HUES6 (cell line): ENCODE data around the gene DDX6.
A peak's percentile ranks its signal among the peaks of the same experiment; 100 is the strongest.
"Not testable (repeated sequence)": the region's sequence is repeated elsewhere in the genome, so short reads cannot be mapped to it uniquely, and the experiment has no call there.

Experiments
- H3K27ac ChIP-seq: 2 replicates; pipeline ENCODE4 v1.7.0; 2013; ENCODE audit warnings: low read depth, mild to moderate bottlenecking, low read length, inconsistent platforms
- H3K27me3 ChIP-seq: 2 replicates; pipeline ENCODE4 v1.6.1; 2013; ENCODE audit warnings: low read length; ENCODE audit not compliant: control insufficient read depth, insufficient read depth
- H3K36me3 ChIP-seq: 2 replicates; pipeline ENCODE4 v1.6.1; 2013; ENCODE audit warnings: low read length; ENCODE audit not compliant: control insufficient read depth, insufficient read depth
- H3K4me1 ChIP-seq: 2 replicates; pipeline ENCODE4 v1.6.1; 2013; ENCODE audit warnings: low read length; ENCODE audit not compliant: control insufficient read depth, insufficient read depth
- H3K4me3 ChIP-seq: 2 replicates; pipeline ENCODE4 v1.5.1; 2013; ENCODE audit warnings: low read depth, low read length
- H3K9ac ChIP-seq: one replicate; pipeline ENCODE4 v1.6.1; 2013; ENCODE audit warnings: mild to moderate bottlenecking, low read length
- H3K9me3 ChIP-seq: 2 replicates; pipeline ENCODE4 v1.6.1; 2013; ENCODE audit warnings: low read depth, low read length; ENCODE audit not compliant: control insufficient read depth, insufficient read depth

DDX6 gene

DNA sequence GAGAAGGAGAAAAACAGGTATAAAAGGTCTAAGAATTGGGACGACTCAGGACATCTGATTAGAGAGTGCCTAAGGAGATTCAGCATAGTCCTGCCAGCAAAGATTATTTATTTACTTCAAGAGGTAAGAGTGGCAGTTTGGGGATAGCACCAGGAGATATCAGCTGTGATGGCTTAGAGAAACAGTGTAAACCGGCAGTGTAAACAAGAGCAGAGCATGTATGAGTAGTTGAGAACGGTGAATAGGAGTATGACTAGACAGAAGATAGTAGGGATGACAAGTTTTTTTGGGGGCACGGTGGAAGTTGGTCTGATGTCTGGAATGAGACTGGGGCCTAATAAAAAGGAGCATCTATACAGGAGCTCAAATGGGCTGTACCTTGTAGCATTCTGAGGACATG, 73.2 kb downstream of the DDX6 start:
- peaks cover 20% of the 10 kb centered on the region for H3K4me1 ChIP-seq
- H3K27ac ChIP-seq, result peak overlapping the region; percentile 68; the same call in 1 of the 2 replicates
- not testable (repeated sequence) for H3K9me3 ChIP-seq, H3K27me3 ChIP-seq, H3K36me3 ChIP-seq
- peak overlapping the region; percentile 36; the same call in 1 of the 2 replicates for H3K4me3 ChIP-seq
- H3K9ac ChIP-seq, result peak overlapping the region; percentile 55

DNA sequence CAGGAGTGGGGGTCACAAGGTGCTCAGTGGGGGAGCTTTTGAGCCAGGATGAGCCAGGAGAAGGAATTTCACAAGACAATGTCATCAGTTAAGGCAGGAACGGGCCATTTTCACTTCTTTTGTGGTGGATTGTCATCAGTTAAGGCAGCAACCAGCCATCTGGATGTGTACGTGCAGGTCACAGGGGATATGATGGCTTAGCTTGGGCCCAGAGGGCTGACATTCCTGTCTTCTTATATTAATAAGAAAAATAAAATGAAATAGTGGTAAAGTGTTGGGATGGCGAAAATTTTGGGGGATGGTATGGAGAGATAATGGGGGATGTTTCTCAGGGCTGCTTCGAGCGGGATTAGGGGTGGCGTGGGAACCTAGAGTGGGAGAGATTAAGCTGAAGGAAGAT, 73.7 kb downstream of the DDX6 start:
- not testable (repeated sequence) for H3K27ac ChIP-seq, H3K9me3 ChIP-seq, H3K4me3 ChIP-seq, H3K36me3 ChIP-seq, H3K9ac ChIP-seq, H3K27me3 ChIP-seq
- peaks cover 20% of the 10 kb centered on the region for H3K4me1 ChIP-seq

DNA sequence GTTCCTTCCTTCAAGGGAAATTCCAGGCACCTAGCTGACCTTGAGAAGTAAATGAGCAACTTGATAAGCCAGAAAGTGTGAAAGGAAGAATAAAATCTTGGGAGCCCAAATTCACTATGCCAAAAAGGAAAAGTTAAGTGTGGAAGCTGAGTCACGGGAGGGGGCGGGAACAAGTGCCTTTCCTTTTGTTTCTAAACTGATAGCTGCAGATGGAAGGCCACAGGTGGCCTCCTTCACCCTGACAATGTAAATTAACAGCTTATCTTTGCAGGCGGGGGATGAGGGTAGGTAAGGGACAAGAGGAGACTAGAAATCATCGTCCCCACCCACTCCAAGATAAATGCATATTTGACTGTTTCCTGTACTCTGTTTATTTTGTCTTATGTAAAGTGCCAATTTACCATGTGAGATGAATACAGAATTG, 75.1 kb downstream of the DDX6 start:
- Histone ChIP-seq H3K9me3 (no peaks in the 10 kb centered on the region), H3K4me3 (0 out of 2 replicates have a peak overlapping the region, but pooled peaks have one; percentile 2), H3K36me3 (peaks cover 4% of the 10 kb centered on the region; the same call in 1 of the 2 replicates), H3K4me1 (peaks cover 20% of the 10 kb centered on the region), H3K27ac (peak overlapping the region; percentile 96), H3K27me3 (no peaks in the 10 kb centered on the region), H3K9ac (peak overlapping the region; percentile 92)

DNA sequence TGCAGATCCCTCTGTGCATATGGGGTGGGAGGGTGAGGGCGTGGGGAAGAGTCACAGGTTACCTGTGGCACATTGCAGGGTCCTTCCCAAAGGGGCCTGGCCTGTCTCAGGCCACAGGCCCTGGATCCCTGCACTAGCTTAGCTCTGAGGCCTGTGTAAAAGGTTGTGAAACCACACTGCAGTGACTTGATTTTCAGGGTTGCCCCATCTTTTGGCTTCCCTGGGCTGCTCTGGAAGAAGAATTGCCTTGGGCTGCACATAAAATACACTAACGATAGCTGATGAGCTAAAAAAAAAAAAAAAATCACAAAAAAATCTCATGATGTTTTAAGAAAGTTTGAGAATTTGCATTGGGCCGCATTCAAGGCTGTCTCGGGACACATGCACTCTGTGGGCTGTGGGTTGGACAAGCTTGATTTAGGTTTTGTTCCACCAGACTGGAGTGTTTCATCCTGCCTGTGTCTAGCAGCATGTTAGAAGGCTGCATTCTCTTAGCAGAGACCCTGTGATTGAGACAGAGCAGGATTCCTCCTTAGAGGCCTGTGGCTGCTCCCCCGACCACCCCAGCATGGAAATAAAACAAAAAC, 75.6 kb downstream of the DDX6 start:
- no peaks in the 10 kb centered on the region for H3K27me3 ChIP-seq
- peak overlapping the region; percentile 96 for H3K27ac ChIP-seq
- peaks cover 20% of the 10 kb centered on the region for H3K4me1 ChIP-seq
- peak overlapping the region; percentile 92 for H3K9ac ChIP-seq
- H3K9me3 ChIP-seq, result no peaks in the 10 kb centered on the region
- H3K36me3 ChIP-seq, result peaks cover 4% of the 10 kb centered on the region; the same call in 1 of the 2 replicates
- peak overlapping the region; percentile 2; the same call in 1 of the 2 replicates for H3K4me3 ChIP-seq

DNA sequence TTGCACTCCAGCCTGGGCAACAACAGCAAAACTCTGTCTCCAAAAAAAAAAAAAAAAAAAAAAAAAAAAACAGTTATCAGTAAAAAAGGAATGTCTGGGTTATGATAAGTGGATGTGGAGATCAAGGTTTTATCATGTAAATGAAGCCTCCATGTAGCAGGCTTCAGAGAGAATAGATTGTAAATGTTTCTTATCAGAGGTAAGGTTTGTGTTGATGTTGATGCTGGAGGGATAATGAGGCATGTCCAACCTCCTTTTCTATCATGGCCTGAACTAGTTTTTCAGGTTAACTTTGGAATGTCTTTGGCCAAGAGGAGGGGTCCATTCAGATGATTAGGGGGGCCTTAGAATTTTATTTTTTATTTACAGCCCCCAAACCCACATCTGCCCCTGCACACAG, 76.1 kb downstream of the DDX6 start:
- Histone ChIP-seq H3K27me3 (no peaks in the 10 kb centered on the region), H3K27ac (peak overlapping the region; percentile 96), H3K9ac (peak overlapping the region; percentile 92), H3K4me3 (no peak overlapping the region), H3K9me3 (no peaks in the 10 kb centered on the region), H3K36me3 (peaks cover 4% of the 10 kb centered on the region; the same call in 1 of the 2 replicates), H3K4me1 (peaks cover 20% of the 10 kb centered on the region)

DNA sequence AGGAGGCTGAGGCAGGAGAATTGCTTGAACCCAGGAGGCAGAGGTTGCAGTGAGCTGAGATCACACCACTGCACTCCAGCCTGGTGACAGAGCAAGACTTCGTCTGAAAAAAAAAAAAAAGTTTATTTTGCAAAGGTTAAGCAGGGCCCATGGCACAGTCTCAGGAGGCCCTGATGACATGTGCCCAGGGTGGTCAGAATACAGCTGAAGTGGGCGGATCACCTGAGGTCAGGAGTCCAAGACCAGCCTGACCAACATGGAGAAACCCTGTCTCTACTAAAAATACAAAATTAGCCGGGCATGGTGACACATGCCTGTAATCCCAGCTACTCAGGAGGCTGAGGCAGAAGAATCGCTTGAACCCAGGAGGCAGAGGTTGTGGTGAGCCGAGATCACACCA, 76.5 kb downstream of the DDX6 start:
- not testable (repeated sequence) for H3K27me3 ChIP-seq, H3K36me3 ChIP-seq, H3K4me3 ChIP-seq, H3K9me3 ChIP-seq
- Histone ChIP-seq H3K9ac (peak overlapping the region; percentile 42), H3K4me1 (peaks cover 20% of the 10 kb centered on the region), H3K27ac (peak overlapping the region; percentile 96)

DNA sequence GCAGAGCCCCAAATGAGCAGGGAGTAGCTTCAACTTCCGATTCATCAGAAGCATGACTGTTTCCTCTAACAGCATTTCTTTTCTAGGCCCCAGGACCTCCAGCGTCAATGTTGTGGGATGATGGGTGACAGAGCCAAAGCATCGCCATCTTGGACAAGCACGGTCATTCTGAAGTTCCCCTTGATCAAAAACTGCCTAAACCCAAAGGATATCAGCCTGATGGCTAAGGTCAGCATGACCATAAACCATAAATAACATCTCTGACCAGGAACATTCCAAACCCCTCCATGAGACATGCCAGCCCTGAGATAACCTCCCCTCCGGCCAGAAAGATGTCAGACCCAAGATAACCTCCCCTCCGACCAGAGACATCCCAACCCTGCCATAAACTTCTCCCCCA, 82.7 kb downstream of the DDX6 start:
- H3K27ac ChIP-seq, result no peak overlapping the region
- no peak overlapping the region for H3K4me3 ChIP-seq
- no peak overlapping the region for H3K9ac ChIP-seq
- 0 out of 2 replicates have a peak, but pooled peaks cover 2% of the 10 kb centered on the region for H3K9me3 ChIP-seq
- peaks cover 2% of the 10 kb centered on the region; the same call in 1 of the 2 replicates for H3K36me3 ChIP-seq
- H3K4me1 ChIP-seq, result peaks cover 11% of the 10 kb centered on the region
- H3K27me3 ChIP-seq, result no peaks in the 10 kb centered on the region

DNA sequence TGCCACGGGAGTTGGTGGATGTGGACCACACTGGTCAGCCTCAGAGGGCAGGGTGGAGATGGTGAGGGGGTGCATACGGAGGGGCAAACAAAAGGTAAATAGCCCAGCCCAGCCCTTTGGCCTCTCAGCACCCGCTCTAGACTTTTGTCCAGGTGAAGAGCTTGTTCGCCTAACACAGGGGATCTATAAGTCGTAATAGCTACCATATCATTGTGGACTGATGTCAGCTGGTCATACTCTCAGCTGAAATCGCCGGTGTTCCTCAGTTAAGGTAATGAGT, 84.5 kb downstream of the DDX6 start:
- Histone ChIP-seq H3K36me3 (peaks cover 2% of the 10 kb centered on the region; the same call in 1 of the 2 replicates), H3K4me3 (no peak overlapping the region), H3K9ac (no peak overlapping the region), H3K4me1 (peaks cover 11% of the 10 kb centered on the region), H3K27me3 (no peaks in the 10 kb centered on the region), H3K9me3 (0 out of 2 replicates have a peak, but pooled peaks cover 2% of the 10 kb centered on the region), H3K27ac (no peak overlapping the region)

DNA sequence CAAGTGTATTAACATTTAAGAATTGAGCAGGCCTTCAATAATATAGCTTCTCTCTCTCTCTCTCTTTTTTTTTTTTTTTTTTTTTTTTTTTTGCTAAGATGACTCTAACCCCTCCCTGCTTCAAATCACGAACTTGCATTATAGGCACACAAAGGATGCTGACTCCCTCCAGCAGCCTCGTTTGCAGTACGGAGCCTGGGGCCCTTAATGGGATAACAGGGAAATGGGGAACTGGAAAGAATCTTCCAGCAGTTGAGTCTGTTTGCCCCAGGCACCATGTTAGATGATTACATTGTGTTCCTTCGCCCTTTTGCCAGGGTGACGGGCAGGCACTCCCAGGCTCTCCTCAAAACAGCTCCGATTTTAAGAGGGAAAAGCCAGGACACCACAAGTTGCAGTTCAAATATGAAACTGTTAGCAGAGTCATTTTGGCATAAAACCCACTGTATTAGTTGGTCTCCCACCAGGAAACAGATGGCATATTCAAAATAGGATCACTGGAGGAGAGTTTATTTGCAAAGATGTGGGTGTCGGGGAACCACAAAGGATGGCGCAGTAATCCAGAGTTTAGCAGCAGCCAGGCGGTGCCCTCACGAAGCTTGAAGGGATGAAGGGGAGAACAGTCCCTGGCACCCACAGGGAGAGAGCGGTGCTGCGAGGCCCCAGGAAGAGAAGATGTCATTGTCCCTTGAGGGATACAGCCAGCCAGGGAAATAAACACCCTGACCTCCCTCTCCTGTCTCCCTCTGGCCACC, 85.0 kb downstream of the DDX6 start:
- Histone ChIP-seq H3K4me1 (peaks cover 11% of the 10 kb centered on the region), H3K9ac (no peak overlapping the region), H3K9me3 (0 out of 2 replicates have a peak, but pooled peaks cover 3% of the 10 kb centered on the region), H3K27ac (no peak overlapping the region), H3K4me3 (no peak overlapping the region), H3K27me3 (no peaks in the 10 kb centered on the region), H3K36me3 (peaks cover 2% of the 10 kb centered on the region; the same call in 1 of the 2 replicates)

DNA sequence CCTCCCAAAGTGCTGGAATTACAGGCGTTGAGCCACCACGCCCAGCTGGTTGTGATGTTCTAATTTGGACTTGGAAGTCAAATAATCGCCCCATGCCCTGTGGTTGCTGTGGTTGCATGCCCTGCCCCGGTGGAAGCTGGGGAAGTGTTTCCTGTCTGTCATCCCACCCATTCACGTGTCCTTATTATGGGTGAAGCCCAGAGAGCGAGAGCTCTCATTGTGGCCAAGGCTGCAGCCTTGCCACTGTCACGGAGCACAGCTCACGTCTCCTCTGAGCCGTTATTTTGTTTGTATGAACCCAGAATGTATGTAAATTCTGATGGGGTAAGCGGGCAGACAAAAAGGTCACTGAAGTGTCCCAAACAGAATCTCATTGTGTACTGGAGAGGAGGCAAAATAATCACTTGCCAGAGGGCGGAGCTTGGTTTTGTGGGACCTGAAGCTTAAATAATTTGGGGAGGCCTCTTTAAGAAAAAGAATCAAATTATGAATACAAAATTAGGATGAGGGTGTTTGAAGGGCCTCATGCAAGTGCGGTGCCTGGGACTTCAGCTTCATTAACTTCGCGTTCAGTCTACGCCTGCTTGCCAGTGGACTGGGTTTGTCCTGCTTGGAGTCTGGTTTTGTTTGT, 85.7 kb downstream of the DDX6 start:
- H3K36me3 ChIP-seq, result peaks cover 2% of the 10 kb centered on the region; the same call in 1 of the 2 replicates
- no peaks in the 10 kb centered on the region for H3K27me3 ChIP-seq
- 0 out of 2 replicates have a peak overlapping the region, but pooled peaks have one; percentile 47 for H3K27ac ChIP-seq
- H3K4me3 ChIP-seq, result no peak overlapping the region
- H3K4me1 ChIP-seq, result peaks cover 11% of the 10 kb centered on the region
- H3K9ac ChIP-seq, result no peak overlapping the region
- peaks cover 10% of the 10 kb centered on the region for H3K9me3 ChIP-seq

DNA sequence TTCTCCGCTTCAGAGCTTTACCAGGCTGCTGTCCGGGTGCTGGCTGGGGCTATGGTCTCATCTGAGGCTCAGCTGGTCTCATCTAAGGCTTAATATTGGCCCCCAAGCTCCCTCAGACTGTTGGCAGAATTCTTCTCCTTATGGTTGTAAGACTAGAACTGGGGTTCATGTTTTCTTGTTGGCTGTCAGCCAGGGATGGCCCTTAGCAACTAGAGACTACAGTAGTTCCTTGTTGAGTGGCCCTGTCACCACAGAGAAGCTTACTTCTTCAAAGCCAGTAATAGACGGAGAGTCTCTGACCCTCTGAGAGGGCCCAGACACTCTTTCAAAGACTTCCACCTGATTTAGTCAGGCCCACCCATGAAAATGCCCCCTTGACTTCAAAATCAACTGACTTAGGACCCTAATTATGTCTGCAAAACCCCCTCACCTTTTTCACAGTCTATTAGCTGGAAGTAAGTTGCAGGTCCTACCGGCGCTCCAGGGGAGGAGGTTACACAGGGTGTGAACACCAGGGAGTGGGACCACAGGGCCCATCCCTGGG, 87.3 kb downstream of the DDX6 start:
- H3K9ac ChIP-seq, result no peak overlapping the region
- H3K36me3 ChIP-seq, result no peaks in the 10 kb centered on the region; the same call in 1 of the 2 replicates
- H3K4me3 ChIP-seq, result no peak overlapping the region
- H3K4me1 ChIP-seq, result peaks cover 11% of the 10 kb centered on the region
- H3K9me3 ChIP-seq, result peaks cover 18% of the 10 kb centered on the region
- no peak overlapping the region for H3K27ac ChIP-seq
- H3K27me3 ChIP-seq, result no peaks in the 10 kb centered on the region
